ENCODE data around the gene SRRT.

Gene SRRT

GRCh38 chr7:100892364-100893317, 17.7 kb downstream of the SRRT start:
- Histone ChIP-seq H3K27ac (replicated peaks) (no peak overlapping the region), H3K27me3 (ENCODE audit: insufficient read depth, poor library complexity, severe bottlenecking) (peaks cover 43% of the 10 kb centered on the region), H3K4me3 (replicated peaks; ENCODE audit: insufficient read depth, low read length) (no peak overlapping the region)
- TF ChIP-seq, protein P1, sequence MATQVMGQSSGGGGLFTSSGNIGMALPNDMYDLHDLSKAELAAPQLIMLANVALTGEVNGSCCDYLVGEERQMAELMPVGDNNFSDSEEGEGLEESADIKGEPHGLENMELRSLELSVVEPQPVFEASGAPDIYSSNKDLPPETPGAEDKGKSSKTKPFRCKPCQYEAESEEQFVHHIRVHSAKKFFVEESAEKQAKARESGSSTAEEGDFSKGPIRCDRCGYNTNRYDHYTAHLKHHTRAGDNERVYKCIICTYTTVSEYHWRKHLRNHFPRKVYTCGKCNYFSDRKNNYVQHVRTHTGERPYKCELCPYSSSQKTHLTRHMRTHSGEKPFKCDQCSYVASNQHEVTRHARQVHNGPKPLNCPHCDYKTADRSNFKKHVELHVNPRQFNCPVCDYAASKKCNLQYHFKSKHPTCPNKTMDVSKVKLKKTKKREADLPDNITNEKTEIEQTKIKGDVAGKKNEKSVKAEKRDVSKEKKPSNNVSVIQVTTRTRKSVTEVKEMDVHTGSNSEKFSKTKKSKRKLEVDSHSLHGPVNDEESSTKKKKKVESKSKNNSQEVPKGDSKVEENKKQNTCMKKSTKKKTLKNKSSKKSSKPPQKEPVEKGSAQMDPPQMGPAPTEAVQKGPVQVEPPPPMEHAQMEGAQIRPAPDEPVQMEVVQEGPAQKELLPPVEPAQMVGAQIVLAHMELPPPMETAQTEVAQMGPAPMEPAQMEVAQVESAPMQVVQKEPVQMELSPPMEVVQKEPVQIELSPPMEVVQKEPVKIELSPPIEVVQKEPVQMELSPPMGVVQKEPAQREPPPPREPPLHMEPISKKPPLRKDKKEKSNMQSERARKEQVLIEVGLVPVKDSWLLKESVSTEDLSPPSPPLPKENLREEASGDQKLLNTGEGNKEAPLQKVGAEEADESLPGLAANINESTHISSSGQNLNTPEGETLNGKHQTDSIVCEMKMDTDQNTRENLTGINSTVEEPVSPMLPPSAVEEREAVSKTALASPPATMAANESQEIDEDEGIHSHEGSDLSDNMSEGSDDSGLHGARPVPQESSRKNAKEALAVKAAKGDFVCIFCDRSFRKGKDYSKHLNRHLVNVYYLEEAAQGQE (IDR thresholded peaks at IDR 0.05; ENCODE audit: insufficient replicate concordance, low read depth), result no peak
- TF ChIP-seq CTCF (IDR thresholded peaks at IDR 0.05; ENCODE audit: insufficient read depth, low read length) (no peak), SPI1 (IDR thresholded peaks at IDR 0.05; ENCODE audit: borderline replicate concordance, low read depth) (no peak), POLR2AphosphoS5 (IDR thresholded peaks at IDR 0.05; ENCODE audit: low read depth) (no peak), GABPA (IDR thresholded peaks at IDR 0.05; ENCODE audit: low read depth) (no peak)
- DNase-seq (ENCODE audit: low read depth in 1 of 2, low spot score in 1 of 2), result peak in 1 of 2 experiments; percentile 23

- no peak for DNase-seq (ENCODE audit: low read depth in 1 of 2, low spot score in 1 of 2)
- peaks cover 43% of the 10 kb centered on the region for H3K27me3 ChIP-seq (ENCODE audit: insufficient read depth, poor library complexity, severe bottlenecking)
Measured at GRCh38 chr7:100893318-100893895, 18.5 kb downstream of the SRRT start.

GRCh38 chr7:100893910-100894721, 19.2 kb downstream of the SRRT start:
- H3K27me3 ChIP-seq (ENCODE audit: insufficient read depth, poor library complexity, severe bottlenecking), result peaks cover 43% of the 10 kb centered on the region
- no peak overlapping the region for H3K27ac ChIP-seq (replicated peaks)
- H3K4me3 ChIP-seq (replicated peaks; ENCODE audit: insufficient read depth, low read length), result no peak overlapping the region
- no peak for TF ChIP-seq SPI1 (IDR thresholded peaks at IDR 0.05; ENCODE audit: borderline replicate concordance, low read depth)
- TF ChIP-seq, protein P1 (IDR thresholded peaks at IDR 0.05; ENCODE audit: insufficient replicate concordance, low read depth), result no peak
- TF ChIP-seq CTCF (IDR thresholded peaks at IDR 0.05; ENCODE audit: insufficient read depth, low read length), result no peak
- TF ChIP-seq POLR2AphosphoS5 (IDR thresholded peaks at IDR 0.05; ENCODE audit: low read depth), result no peak
- no peak for TF ChIP-seq GABPA (IDR thresholded peaks at IDR 0.05; ENCODE audit: low read depth)
- DNase-seq (ENCODE audit: low read depth in 1 of 2, low spot score in 1 of 2), result no peak

More at GRCh38 chr7:100893318-100893895, 18.5 kb downstream of the SRRT start:
- no peak overlapping the region for H3K27ac ChIP-seq (replicated peaks)
- TF ChIP-seq, protein P1 (IDR thresholded peaks at IDR 0.05; ENCODE audit: insufficient replicate concordance, low read depth), result no peak
- H3K4me3 ChIP-seq (replicated peaks; ENCODE audit: insufficient read depth, low read length), result no peak overlapping the region
